Measurements from ENCODE around the gene ZCCHC2. TPM values are rescaled to one million over a fixed set of nuclear protein-coding genes. Genes with fewer than 3 reads are reported as not detected.

Gene ZCCHC2
- total RNA-seq, 1 experiment from 2014 or later: 12.4 TPM

GRCh38 chr18:62584241-62585120 lies 61.7 kb downstream of the ZCCHC2 start:
- peak overlapping the region in 2 of 3 experiments; percentile 58 to 87; a peak in 4 of 7 replicates for H3K27ac Mint-ChIP-seq

More at GRCh38 chr18:62584241-62585120, 61.7 kb downstream of the ZCCHC2 start:
- no peaks in the 10 kb centered on the region for H3K9me3 Mint-ChIP-seq
- H3K27ac ChIP-seq (ENCODE audit: insufficient read length, low read depth, low read length): no peak overlapping the region
- no peak overlapping the region for H3K4ac ChIP-seq (ENCODE audit: low read depth, low read length)
- H4K91ac ChIP-seq (ENCODE audit: insufficient read length, low read depth, low read length): no peak overlapping the region
- H3K79me1 ChIP-seq (ENCODE audit: insufficient read depth, low read depth, low read length, poor library complexity, severe bottlenecking): no peaks in the 10 kb centered on the region
- H3K79me2 ChIP-seq (ENCODE audit: insufficient read depth, low read length): no peaks in the 10 kb centered on the region
- H3K23me2 ChIP-seq (ENCODE audit: insufficient read length, low read depth, low read length, poor library complexity, severe bottlenecking): no peaks in the 10 kb centered on the region
- no peak overlapping the region for H4K5ac ChIP-seq (ENCODE audit: insufficient read length, low read depth, low read length)
- no peaks in the 10 kb centered on the region for H3K27me3 ChIP-seq (ENCODE audit: insufficient read depth, low read length)
- no peak overlapping the region for H3K23ac ChIP-seq (ENCODE audit: insufficient read length, low read depth, low read length)
- H3K4me3 Mint-ChIP-seq: peak overlapping the region; percentile 48 to 59; a peak in 4 of 5 replicates
- H2BK15ac ChIP-seq (ENCODE audit: low read depth, low read length): no peak overlapping the region
- peak; percentile 95 for TF ChIP-seq CTCF (conservative IDR thresholded peaks at IDR 0.05)
- H3K4me1 Mint-ChIP-seq: peaks cover 17 to 18% of the 10 kb centered on the region in 2 experiments
- H3K4me2 ChIP-seq (ENCODE audit: insufficient read depth, insufficient read length, low read length): peak overlapping the region; percentile 14
- H3K9me3 ChIP-seq (ENCODE audit: control insufficient read depth, low read depth, low read length): no peaks in the 10 kb centered on the region
- no peaks in the 10 kb centered on the region for H4K20me1 ChIP-seq (ENCODE audit: control insufficient read depth, insufficient read depth, insufficient read length)
- peaks cover 2% of the 10 kb centered on the region; the same call in 1 of the 2 replicates for H3K4me1 ChIP-seq (ENCODE audit: insufficient read depth, low read length)
- no peak overlapping the region for H3T11ph ChIP-seq (ENCODE audit: low read length)
- H3K18ac ChIP-seq (ENCODE audit: insufficient read length, low read depth, low read length): peak overlapping the region; percentile 8
- H2BK5ac ChIP-seq (ENCODE audit: insufficient read length, low read length): no peak overlapping the region
- no peak overlapping the region for H2AFZ ChIP-seq (ENCODE audit: low read length)
- no peak overlapping the region for H2BK120ac ChIP-seq (ENCODE audit: low read depth, low read length, poor library complexity, severe bottlenecking)
- no peak overlapping the region for H3K14ac ChIP-seq (ENCODE audit: insufficient read depth, low read length)
- WGBS (ENCODE audit: extremely low coverage, insufficient read length, low lambda C conversion rate): no CpG with 5 or more reads among the region's 23 CpGs
- peaks cover 5 to 9% (median 8%) of the 10 kb centered on the region in 3 experiments; a peak in 6 of 7 replicates for H3K36me3 Mint-ChIP-seq (ENCODE audit: insufficient read depth in 1 of 3, low read depth in 3 of 3)
- no peak overlapping the region for H4K8ac ChIP-seq (replicated peaks; ENCODE audit: insufficient read length, low read depth, low read length)
- no peaks in the 10 kb centered on the region for H3K27me3 Mint-ChIP-seq (ENCODE audit: low read depth)
- H2BK12ac ChIP-seq (ENCODE audit: insufficient read length, low read depth, low read length): no peak overlapping the region
- no peak overlapping the region for H3K9ac ChIP-seq (ENCODE audit: extremely low read depth, insufficient read length, low read length)
- no peak overlapping the region for H2BK20ac ChIP-seq (ENCODE audit: low read depth, low read length, poor library complexity, severe bottlenecking)
- DNase-seq: peak; percentile 91
- H3K56ac ChIP-seq (ENCODE audit: insufficient read length, low read depth, low read length): no peak overlapping the region
- H2AK5ac ChIP-seq (ENCODE audit: insufficient read length, low read length): no peak overlapping the region

Data from H9 (cell line).